ENCODE results near the gene PIK3C2G. TPM values are rescaled to one million over a fixed set of nuclear protein-coding genes. Genes with fewer than 3 reads are reported as not detected.

Gene PIK3C2G, protein sequence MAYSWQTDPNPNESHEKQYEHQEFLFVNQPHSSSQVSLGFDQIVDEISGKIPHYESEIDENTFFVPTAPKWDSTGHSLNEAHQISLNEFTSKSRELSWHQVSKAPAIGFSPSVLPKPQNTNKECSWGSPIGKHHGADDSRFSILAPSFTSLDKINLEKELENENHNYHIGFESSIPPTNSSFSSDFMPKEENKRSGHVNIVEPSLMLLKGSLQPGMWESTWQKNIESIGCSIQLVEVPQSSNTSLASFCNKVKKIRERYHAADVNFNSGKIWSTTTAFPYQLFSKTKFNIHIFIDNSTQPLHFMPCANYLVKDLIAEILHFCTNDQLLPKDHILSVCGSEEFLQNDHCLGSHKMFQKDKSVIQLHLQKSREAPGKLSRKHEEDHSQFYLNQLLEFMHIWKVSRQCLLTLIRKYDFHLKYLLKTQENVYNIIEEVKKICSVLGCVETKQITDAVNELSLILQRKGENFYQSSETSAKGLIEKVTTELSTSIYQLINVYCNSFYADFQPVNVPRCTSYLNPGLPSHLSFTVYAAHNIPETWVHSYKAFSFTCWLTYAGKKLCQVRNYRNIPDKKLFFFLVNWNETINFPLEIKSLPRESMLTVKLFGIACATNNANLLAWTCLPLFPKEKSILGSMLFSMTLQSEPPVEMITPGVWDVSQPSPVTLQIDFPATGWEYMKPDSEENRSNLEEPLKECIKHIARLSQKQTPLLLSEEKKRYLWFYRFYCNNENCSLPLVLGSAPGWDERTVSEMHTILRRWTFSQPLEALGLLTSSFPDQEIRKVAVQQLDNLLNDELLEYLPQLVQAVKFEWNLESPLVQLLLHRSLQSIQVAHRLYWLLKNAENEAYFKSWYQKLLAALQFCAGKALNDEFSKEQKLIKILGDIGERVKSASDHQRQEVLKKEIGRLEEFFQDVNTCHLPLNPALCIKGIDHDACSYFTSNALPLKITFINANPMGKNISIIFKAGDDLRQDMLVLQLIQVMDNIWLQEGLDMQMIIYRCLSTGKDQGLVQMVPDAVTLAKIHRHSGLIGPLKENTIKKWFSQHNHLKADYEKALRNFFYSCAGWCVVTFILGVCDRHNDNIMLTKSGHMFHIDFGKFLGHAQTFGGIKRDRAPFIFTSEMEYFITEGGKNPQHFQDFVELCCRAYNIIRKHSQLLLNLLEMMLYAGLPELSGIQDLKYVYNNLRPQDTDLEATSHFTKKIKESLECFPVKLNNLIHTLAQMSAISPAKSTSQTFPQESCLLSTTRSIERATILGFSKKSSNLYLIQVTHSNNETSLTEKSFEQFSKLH (N-terminal part only)
- 0.02 TPM in 1 of 5 replicates, not detected in the others for total RNA-seq (2022; extraction: Qiagen RNA extraction)

DNA sequence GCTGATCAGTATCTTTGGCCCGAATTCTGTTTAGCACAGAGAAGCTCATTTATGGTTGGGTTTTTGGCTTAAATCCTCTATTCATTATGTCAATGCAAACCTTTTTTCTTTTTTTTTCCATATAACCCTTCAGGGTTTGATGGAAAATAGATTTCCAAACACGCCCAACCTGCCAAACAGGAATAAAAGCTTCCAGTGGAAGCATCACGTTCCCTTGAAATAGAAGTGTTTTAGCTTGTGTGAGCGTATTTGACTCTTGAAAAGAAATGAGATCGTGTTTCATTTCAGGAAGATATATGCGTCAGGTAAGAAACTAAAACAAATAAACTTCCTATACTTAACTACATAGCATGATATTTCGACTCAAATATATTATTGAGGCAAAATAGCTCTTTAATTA is at the start of gene PIK3C2G:
TSS of gene PIK3C2G (plus strand) at position 246 of the 400 bp plus-strand sequence. CDS start 20,564 bp downstream, outside the sequence.

Other genes with a start within 250 kb of the PIK3C2G start
- gene RERGL, start 171.3 kb upstream of the PIK3C2G start, total RNA-seq (2022; extraction: Qiagen RNA extraction): not detected in 5 replicates